Measurements from ENCODE around the gene ABI1.

GRCh38 chr10:26711324-26711723 lies 149.4 kb downstream of the ABI1 start:
- TF ChIP-seq MAFK (IDR thresholded peaks at IDR 0.05; ENCODE audit: partially characterized antibody) (no peak), CHD2 (IDR thresholded peaks at IDR 0.05; ENCODE audit: low read length, partially characterized antibody) (no peak)

All from A549 (cell line).